ENCODE measurements around the gene PPA1.
"Not testable (repeated sequence)": the region's sequence is repeated elsewhere in the genome, so short reads cannot be mapped to it uniquely, and the experiment has no call there.

Gene PPA1

DNA sequence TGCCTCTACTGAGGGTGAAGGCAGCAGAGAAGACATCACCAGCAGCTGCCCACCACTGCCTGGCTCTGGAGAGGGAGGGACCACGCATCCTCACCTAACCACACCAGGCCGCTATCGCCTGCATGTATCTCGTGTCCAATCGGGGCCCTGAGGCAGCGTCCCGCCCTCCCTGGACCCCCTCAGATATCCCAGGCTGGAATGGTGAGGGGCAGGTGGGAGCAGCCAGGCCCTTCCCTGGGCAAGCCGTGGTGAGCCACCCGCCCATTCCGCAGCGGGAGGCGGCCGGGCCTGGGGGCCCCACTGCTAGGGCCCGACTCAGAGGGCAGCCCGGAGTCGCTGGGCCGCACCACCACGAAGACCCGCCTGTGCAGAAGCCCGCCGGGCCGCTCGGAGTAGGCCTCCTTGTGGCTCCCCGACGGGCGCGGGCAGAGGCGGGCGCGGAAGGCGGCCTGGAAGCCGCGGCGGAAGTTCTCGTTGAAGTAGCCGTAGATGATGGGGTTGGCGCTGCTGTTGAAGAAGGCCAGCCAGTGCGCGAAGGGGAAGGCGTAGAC lies 21.6 kb upstream of the PPA1 start:
- no peak for DNase-seq (ENCODE audit: low spot score)

DNA sequence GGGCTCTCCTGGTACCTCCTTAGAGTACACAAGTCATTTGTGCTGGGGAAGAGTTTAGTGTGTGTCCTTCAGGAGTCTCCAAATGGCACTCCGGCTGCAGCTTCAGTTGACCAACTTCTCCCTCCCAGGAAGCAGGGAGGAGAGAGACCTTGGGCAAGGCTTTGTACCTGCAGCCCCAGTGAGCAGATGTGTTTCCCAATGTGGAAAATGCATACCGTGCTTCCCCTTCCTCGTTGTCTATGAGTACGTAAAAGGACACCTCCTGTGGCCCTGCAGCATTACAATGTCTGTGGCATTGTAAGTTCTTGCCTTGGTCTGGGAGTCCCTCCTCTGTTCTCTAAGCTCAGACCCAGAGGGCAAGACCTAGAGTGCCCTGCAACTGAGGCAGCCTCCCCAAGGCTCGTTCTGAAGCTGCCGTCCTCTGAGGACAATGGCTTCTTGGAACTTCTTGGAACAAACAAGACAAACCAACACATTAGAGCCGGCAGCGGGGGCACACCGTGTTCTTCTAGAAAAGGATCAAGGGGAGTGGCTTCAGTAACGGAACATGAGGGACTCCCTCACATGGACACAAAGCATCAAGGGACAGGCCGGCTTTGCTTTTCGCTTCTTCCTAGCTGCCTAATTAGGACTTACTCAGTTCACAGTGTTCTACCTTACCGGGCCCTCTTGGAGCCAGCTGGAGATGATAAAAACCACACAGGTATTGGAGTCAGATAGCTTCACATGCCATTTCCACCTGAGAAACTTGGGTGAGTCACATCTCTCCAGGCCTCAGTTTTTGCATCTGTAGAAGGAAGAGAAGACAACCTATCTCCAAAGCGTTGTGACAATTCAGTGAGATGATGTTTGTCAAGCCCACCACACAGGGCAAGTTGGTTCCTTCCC lies 20.9 kb upstream of the PPA1 start:
- DNase-seq (ENCODE audit: low spot score) = peak; percentile 49

DNA sequence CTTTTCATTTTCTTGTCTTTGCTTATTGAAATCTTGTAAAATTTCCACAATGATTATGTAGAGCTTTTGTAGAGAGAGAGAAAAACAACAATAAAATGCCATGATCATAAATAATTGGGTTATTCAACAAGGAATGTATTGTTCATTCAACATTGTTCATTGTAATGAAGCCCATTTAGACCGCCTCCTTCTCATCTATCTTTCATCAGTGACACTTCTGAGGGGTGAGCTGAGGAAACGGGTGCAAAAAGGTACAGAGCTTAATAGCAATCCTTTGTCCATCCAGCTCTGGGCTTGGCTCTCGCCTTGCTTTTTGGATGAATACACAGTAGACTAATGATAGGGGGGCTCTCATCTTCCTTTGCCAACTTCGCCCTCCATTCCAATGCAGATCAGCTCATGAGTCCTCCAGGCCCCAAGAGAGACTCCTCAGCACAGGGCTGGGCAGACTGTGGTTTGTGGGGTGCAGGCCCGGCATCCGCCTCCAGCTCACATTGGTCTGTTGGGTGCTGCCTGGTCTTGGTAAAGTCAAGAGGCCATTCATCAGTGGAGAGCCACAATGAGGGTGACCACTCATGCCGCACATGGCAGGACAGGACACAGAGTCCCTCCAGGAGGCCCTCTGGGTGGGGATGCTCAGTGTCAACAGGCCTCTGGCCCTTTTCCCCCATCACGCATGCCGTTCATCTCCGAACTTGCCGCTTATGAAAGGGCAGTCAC lies 17.9 kb upstream of the PPA1 start:
- DNase-seq (ENCODE audit: low spot score) = no peak

DNA sequence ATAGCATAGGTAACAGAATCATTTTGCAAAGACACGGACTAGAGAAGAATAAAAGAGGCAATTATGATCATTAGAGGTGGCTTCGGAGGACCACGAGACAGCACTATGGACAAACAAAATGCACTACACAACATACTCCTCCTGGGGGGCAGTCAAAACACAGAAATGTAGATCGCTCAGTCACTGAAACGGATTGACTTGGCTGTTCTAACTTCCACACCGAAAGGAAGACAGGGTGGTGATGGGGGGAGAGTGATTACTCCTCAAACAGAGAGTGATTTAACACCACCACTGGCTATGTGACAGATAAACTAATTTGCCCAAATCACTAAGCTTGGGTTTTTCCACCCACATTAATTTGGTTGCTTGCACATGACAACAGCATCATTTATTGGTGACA lies 14.1 kb upstream of the PPA1 start:
- DNase-seq (ENCODE audit: low spot score) = no peak

DNA sequence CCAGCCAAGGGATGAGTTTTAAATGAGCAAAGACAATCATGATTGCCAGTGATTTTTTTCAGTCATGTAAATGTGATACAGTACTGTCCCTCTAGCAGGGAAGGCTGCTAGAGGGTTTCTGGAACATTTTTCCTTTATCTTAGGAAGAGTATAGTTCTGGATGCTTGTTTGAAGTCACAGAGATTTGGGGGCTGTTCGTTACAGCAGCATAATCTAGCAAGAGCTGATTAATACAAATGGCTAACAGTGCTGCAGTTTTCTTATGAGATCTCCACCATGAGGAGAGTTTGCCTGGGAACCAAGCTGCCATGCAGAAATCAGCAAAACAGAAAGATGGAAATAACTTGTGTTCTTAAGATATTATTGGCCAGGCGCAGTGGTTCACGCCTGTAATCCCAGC lies 7.9 kb upstream of the PPA1 start:
- DNase-seq (ENCODE audit: low spot score) = no peak

DNA sequence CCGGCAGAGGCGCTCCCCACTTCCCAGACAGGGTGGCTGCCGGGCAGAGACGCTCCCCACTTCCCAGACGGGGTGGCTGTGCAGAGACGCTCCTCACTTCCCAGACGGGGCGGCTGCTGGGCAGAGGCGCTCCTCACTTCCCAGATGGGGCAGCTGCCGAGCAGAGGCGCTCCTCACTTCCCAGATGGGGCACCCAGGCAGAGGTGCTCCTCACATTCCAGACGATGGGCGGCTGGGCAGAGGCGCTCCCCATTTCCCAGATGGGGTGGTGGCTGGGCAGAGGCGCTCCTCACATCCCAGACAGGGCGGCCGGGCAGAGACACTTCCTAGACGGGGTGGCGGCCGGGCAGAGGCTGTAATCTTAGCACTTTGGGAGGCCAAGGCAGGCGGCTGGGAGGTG lies 6.8 kb upstream of the PPA1 start:
- DNase-seq (ENCODE audit: low spot score) = not testable (repeated sequence)

DNA sequence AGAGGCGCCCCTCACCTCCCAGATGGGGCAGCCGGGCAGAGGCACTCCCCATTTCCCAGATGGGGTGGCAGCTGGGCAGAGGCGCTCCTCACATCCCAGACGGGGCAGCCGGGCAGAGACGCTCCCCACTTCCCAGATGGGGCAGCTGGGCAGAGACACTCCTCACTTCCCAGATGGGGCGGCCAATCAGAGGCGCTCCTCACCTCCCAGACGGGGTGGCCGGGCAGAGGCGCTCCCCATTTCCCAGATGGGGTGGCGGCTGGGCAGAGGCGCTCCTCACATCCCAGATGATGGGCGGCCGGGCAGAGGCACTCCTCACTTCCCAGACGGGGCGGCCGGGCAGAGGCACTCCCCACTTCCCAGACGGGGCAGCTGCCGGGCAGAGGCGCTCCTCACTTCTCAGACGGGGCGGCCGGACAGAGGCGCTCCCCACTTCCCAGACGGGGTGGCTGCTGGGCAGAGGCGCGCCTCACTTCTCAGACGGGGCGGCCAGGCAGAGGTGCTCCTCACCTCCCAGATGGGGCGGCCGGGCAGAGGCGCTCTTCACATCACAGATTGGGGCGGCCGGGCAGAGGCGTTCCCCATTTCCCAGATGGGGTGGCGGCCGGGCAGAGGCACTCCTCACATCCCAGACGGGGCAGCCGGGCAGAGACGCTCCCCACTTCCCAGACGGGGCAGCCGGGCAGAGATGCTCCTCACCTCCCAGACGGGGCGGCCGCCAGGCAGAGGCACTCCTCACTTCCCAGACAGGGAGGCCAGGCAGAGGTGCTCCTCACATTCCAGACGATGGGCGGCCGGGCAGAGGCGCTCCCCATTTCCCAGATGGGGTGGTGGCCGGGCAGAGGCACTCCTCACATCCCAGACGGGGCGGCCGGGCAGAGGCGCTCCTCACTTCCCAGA lies 6.1 kb upstream of the PPA1 start:
- DNase-seq (ENCODE audit: low spot score) = not testable (repeated sequence)

DNA sequence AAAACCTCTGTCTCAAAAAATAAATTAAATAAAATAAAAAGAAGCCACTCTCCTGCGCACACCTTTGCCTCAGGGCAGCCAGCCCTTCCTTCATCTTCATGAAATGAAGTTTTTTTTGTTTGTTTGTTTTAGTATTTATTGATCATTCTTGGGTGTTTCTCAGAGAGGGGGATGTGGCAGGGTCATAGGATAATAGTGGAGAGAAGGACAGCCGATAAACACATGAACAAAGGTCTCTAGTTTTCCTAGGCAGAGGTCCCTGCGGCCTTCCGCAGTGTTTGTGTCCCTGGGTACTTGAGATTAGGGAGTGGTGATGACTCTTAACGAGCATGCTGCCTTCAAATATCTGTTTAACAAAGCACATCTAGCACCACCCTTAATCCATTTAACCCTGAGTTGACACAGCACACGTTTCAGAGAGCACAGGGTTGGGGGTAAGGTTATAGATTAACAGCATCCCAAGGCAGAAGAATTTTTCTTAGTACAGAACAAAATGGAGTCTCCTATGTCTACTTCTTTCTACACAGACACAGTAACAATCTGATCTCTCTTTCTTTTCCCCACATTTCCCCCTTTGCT lies 4.8 kb upstream of the PPA1 start:
- not testable (repeated sequence) for DNase-seq (ENCODE audit: low spot score)

DNA sequence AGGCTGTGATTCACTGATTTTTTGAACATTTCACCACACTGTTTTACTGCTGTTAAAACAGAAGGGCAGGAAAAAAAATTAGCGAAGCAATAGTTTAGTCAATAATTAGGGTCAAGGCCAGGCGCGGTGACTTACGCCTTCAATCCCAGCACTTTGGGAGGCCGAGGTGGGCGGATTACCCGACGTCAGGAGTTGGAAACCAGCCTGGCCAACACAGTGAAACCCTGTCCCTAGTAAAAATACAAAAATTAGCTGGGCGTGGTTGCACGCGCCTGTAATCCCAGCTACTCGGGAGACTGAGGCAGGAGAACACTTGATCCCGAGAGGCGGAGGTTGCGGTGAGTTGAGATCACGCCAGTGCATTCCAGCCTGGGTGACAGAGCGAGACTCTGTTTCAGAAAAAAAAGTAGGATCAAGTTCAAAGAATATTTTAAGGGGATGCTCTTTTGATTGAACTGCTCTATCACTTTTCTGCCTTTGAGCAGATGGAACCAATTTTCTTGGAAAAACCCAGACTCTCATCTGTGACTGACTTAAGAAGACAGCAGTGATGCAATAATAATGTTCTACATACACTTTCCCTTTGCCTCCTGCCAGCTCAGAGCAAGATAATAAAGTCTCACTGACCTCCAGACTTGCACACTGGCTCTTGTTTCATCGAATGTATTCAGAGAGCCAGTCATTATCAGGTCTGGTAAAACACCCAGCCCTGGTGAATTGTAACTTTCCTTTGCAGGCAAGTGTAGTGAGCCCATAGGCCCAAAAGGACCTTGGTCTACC lies 1.6 kb upstream of the PPA1 start:
- no peak for DNase-seq (ENCODE audit: low spot score)

DNA sequence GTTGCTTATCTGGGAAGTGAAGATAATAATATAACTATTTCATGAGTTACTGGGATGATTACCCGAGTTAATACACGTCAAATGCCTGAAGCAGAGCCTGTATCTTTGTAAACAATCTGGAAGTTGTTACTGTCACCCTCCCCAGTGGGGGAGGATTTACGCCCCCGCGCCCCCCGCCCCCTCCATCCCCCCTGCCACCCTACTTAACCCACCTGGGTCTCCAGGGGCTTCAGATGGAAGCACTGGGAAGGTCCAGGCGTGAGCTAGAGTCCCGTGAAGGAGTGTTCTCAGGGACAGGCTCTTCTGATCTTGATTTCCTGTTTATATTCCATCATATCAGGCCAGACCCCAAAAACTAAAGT lies 691 bp upstream of the PPA1 start:
- no peak for DNase-seq (ENCODE audit: low spot score)

DNA sequence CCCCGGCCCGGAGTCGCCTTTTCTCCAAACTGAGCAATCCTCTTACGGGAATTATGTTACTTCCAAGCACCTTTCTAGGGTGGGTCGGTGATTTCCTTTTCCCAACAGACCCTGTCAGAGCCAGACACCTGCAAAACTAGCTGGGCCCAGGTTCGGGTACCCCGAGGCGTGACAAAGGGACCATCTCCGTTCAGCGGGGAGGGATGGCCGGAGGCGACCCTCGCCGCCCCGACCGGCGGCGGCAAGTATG lies 445 bp downstream of the PPA1 start:
- no peak for DNase-seq (ENCODE audit: low spot score)

DNA sequence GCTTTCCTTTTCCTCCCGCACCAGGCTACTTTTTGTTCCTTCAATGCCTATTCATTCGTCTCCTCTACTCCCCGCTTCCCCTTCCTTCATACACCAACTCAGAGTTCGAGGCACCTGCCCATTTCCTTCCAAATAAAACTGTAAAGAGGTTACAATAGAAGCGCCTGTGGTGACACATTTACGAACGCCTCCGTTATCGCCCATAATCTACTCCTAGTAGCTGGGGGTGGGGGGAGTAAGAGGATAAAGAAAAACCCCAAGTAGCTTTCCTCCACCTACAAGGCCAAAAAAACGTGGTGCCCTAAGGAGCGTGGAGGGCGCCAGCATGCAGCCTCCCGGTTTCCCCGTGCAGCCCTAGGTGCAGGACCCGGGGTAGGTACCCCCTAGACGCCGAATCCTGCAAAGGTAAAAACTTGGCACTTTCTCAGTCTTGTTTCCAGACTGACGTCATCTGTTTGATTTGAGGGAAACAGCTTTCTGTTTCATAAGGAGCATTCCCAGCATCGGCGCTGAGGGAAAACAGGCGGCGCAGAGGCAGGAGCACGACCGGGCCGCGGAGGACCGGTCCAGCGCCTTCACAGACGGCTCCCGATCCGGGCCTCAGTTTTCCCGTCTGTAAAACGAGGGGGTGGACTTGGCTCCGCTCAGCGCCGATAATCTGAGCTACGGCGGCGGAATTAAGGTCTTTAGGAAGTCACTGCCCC lies 922 bp downstream of the PPA1 start:
- peak; percentile 81 for DNase-seq (ENCODE audit: low spot score)

DNA sequence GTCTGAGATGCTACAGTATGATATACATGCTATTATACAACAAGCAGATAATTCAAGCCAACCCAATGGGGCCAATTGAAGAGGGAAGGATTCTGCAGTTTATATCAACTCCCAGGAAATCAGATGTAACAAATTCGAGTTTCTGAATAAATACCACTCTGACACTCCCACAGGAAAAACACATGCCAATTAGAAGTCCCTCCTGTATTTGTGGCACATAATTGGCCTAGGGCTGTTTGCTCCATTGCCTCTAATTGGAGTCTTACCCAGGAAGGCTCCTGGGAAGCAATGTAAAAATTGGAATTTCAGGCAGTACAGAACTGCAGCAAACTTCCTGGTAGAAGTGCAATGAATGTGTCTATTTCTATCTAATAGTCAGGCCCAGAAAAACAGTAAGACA lies 4.7 kb downstream of the PPA1 start:
- DNase-seq (ENCODE audit: low spot score) = no peak

DNA sequence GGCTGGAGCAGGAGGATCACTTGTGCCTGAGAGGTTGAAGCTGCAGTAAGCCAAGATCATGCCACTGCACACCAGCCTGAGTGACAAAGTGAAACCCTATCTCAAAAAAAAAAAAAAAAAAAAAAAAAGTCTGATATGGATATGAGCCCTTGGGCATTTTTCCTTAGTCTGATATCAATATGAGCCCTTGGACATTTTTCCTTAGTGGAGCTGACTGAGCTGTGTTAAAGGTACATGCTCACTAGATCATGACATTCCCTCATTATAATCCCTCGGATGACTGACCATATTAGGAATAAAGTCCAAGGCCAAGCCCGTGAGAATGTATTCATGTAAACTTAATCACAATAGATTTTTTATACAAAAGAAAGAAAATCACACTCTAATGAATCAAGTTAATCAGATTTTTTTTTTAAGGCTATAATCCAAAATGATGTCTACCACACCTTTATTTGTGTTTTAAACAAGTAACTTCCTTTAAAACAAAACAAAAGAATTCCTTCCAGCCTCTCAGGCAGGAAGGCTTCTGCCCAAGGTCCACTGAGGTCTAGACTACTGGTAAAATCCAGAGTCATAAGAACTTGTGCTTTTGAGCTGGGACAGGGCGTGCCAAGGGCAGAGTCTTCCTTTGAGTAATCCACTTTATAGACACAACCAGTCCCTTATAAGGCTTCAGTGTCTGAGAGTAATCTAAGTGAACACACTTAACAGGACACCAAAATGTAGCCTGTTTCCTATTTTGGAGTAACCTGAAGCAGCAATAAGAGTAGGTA lies 5.5 kb downstream of the PPA1 start:
- peak; percentile 78 for DNase-seq (ENCODE audit: low spot score)

DNA sequence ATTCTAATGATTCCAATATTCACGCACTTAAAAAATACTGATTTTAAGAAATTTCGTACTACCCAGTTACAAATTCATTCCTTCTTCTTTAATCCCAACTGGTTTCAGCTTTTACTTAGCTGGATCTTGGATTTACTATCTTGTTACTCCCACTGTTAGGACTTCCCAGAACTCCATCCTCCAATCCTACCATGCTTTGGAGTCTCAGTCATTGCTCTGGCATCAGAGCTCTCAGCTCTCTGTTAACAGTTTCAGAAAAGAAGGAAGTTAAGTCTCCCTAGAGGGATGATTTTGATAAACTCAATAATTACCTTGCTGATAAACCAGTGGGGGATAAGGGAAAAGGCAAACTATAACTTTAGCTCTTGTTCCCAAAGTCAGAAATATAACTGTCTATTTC lies 9.5 kb downstream of the PPA1 start:
- DNase-seq (ENCODE audit: low spot score) = no peak

DNA sequence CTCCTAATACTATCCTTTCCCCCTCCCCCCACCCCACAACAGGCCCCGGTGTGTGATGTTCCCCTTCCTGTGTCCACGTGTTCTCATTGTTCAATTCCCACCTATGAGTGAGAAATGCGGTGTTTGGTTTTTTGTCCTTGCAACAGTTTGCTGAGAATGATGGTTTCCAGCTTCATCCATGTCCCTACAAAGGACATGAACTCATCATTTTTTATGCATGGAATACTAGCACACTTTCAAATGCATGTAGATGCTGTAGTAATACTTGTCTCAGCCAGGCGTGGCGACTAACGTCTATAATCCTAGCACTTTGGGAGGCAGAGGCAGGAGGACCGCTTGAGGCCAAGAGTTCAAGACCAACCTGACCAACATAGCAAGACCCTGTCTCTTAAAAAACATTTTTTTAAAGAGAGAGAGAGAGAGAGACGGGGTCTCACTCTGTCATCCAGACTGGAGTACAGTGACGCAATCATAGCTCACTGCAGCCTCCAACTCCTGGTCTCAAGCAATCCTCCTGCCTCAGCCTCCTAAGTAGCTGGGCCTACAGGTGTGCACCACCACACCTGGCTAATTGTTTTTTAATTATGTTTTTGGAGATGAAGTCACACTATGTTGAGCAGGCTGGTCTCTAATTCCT lies 10.3 kb downstream of the PPA1 start:
- DNase-seq (ENCODE audit: low spot score) = not testable (repeated sequence)

DNA sequence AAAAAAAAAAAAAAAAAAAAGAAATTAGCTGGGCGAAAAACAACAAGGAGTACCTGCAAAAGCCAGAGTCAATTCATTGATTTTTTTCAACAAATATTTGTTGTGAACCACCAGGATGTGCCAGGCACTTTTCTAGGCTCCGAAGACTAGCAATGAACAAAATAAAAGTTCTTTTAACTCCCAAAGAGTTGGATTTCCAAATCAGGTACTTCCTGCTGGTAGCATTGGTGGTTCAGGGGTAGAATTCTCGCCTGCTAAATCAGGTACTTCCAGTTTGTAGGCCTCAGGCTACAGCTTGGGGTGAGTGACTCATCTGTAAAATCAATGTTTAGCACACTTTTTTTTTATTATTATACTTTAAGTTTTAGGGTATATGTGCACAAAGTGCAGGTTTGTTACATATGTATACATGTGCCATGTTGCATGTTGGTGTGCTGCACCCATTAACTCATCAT lies 10.9 kb downstream of the PPA1 start:
- peak; percentile 64 for DNase-seq (ENCODE audit: low spot score)

DNA sequence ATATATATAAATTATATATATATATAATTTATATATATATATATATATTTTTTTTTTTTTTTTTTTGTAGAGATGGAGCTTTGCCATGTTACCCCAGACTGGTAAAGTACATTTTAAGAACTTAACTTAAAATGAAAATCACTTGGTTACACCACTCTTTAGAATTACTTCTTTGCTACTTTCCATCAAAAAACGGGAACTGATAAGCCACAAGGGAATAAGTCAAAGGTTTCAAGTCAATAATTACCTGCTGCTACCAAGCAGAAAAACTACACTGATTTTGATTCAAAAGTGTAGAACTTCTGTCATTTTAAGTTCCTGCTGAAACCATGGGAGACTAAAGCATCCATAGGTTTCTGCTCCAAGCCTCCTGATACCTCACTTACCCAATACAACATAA lies 12.2 kb downstream of the PPA1 start:
- no peak for DNase-seq (ENCODE audit: low spot score)

DNA sequence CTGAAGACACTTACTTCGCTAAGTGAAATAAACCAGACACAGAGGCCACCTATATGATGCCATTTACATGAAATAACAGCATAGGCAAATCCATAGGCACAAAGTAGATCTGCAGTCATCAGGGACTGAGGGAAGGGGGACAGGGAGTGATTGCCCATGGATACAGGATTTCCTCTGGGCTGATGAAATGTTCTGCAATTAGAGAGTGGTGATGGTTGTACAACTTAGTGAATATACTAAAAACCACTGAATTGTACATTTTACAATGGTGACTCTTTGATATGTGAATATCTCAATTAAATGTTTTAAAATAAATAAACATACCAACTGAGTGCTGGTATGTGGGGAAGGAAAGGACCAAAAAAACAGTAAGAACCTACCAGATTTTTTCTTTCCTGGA lies 20.4 kb downstream of the PPA1 start:
- no peak for DNase-seq (ENCODE audit: low spot score)

Data from kidney tubule cell (primary cell).